Keratinocyte (primary cell): Measurements from ENCODE around the gene MCOLN3. TPM values are rescaled to one million over a fixed set of nuclear protein-coding genes. Genes with fewer than 3 reads are reported as not detected.

Experiments used
- DNase-seq: peaks from one replicate; pipeline ENCODE4 v3.0.0-alpha.2; 2011; ENCODE audit warnings: low read depth, missing footprints, low spot score
- FAIRE-seq: peaks from 2 replicates; lab custom pipeline; 2011; peaks lifted over from hg19 to GRCh38; lab: Jason Lieb, UNC
- H2AFZ ChIP-seq: 2 replicates; pipeline ENCODE4 v1.6.0; 2012; ENCODE audit warnings: low read length, control low read depth, inconsistent platforms; ENCODE audit not compliant: control insufficient read depth
- H3K27ac ChIP-seq: 2 replicates; pipeline ENCODE4 v1.5.1; 2011; ENCODE audit warnings: low read length; ENCODE audit not compliant: control insufficient read depth, insufficient read depth
- H3K27me3 ChIP-seq: 3 replicates; pipeline ENCODE4 v1.6.0; 2011; ENCODE audit warnings: low read length; ENCODE audit not compliant: control insufficient read depth, insufficient read depth; ENCODE audit errors: extremely low read depth
- H3K36me3 ChIP-seq, 2 experiments: 2 replicates in 1 of 2; 3 replicates in 1 of 2; pipeline ENCODE4 v1.5.1; 2011; ENCODE audit warnings: low read length in 2 of 2, mild to moderate bottlenecking in 1 of 2; ENCODE audit not compliant: control insufficient read depth in 2 of 2, insufficient read depth in 2 of 2; ENCODE audit errors: extremely low read depth in 1 of 2
- H3K4me1 ChIP-seq: 3 replicates; pipeline ENCODE4 v1.5.1; 2011; ENCODE audit warnings: low read length; ENCODE audit not compliant: control insufficient read depth, insufficient read depth; ENCODE audit errors: extremely low read depth
- H3K4me2 ChIP-seq: 3 replicates; pipeline ENCODE4 v1.6.0; 2011; ENCODE audit warnings: low read depth, low read length; ENCODE audit not compliant: control insufficient read depth, insufficient read depth; ENCODE audit errors: extremely low read depth
- H3K4me3 ChIP-seq, 3 experiments: fragments of 200-600 bp in 1 of 3; sonication (generic) in 1 of 3; 2 replicates in 2 of 3; 3 replicates in 1 of 3; pipeline ENCODE4 v1.5.1; 2011 to 2016; ENCODE audit warnings: low read length in 3 of 3, mild to moderate bottlenecking in 3 of 3, control low read depth in 2 of 3, inconsistent platforms in 1 of 3, low read depth in 1 of 3, mixed read lengths in 1 of 3, mixed run types in 1 of 3, moderate library complexity in 1 of 3; ENCODE audit not compliant: control insufficient read depth in 2 of 3, insufficient read depth in 2 of 3; ENCODE audit errors: extremely low read depth in 1 of 3
- H3K79me2 ChIP-seq: 2 replicates; pipeline ENCODE4 v1.6.0; 2012; ENCODE audit warnings: low read length; ENCODE audit not compliant: control insufficient read depth, insufficient read depth
- H3K9ac ChIP-seq: 3 replicates; pipeline ENCODE4 v1.6.0; 2011; ENCODE audit warnings: low read length; ENCODE audit not compliant: control insufficient read depth, insufficient read depth; ENCODE audit errors: extremely low read depth
- H3K9me1 ChIP-seq: 3 replicates; pipeline ENCODE4 v1.6.0; 2011; ENCODE audit warnings: low read length; ENCODE audit not compliant: control insufficient read depth, insufficient read depth; ENCODE audit errors: extremely low read depth
- H3K9me3 ChIP-seq: 2 replicates; pipeline ENCODE4 v1.5.1; 2012; ENCODE audit warnings: low read depth, low read length; ENCODE audit not compliant: control insufficient read depth
- H4K20me1 ChIP-seq: 3 replicates; pipeline ENCODE4 v1.6.0; 2011; ENCODE audit warnings: low read length; ENCODE audit not compliant: control insufficient read depth, insufficient read depth; ENCODE audit errors: extremely low read depth
- EZH2 ChIP-seq: IDR thresholded peaks from one replicate; pipeline ENCODE4 v1.6.1; 2012; ENCODE audit warnings: inconsistent platforms, mild to moderate bottlenecking, low read length, moderate library complexity
- dilution Hi-C: fragments of 300-500 bp; cut with MboI; formaldehyde crosslinking; loops from one replicate; pipeline ENCODE4 v1.7.0; 2020; ENCODE audit warnings: low sequenced_read_pairs; ENCODE audit not compliant: extremely low pct_ligation_motif_present
- polyA plus RNA-seq, 5 experiments: library from polyadenylated mRNA; depleted of rRNA in 3 of 5; stranded (reverse) in 3 of 5; stranded (forward) in 1 of 5; unstranded in 1 of 5; fragments of >200 nt; gene quantifications; 1 replicate in 1 of 5; 2 replicates in 3 of 5; 3 replicates in 1 of 5; pipeline versions ENCODE4 v1.2.1 to v1.2.3, GENCODE V29; 2011 to 2012; ENCODE audit warnings: missing spikeins in 2 of 5, low read depth in 1 of 5, low replicate concordance in 1 of 5
- TF ChIP-seq, protein P1 (sequence below), 3 experiments: IDR thresholded peaks in 1 of 3; conservative IDR thresholded peaks in 1 of 3; optimal IDR thresholded peaks in 1 of 3; 2 replicates in 2 of 3; 3 replicates in 1 of 3; pipeline versions ENCODE3 to v1.5.1; 2011; ENCODE audit warnings: low read length in 3 of 3, mild to moderate bottlenecking in 3 of 3, moderate library complexity in 2 of 3, control low read depth in 1 of 3, inconsistent platforms in 1 of 3; ENCODE audit not compliant: insufficient read depth in 2 of 3; ENCODE audit errors: extremely low read depth in 1 of 3

MCOLN3 gene
- polyA plus RNA-seq, 1 donor (not counting 4 experiments of a cell fraction or from before 2014, with no cell fraction given) = 15.4 TPM

- dilution Hi-C loops = no loop called here
- peak; percentile 35 for DNase-seq
- H3K4me2 ChIP-seq = no peak overlapping the region
Observed at GRCh38 chr1:85091671-85092280, 43.5 kb upstream of the MCOLN3 start.

DNA sequence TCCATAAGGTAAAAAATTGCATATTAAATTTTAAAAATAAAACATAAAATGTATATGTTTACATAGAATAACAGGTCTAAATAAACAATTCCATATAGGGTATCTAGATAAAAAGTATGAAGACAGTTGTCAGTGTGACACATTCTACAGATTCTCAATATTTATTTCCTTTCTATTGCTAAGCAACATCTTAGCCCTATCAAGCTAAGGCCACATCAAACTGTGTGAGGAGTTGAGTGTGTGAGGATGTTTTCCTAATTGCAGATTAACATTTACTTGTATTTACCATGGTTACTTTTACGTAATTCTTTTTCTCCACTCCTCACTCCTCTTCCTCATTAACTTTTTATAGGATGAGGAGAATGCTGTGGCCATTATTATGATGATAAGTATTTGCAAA, 41.9 kb upstream of the MCOLN3 start:
- H3K4me1 ChIP-seq = peaks cover 23% of the 10 kb centered on the region
- no peak overlapping the region for H3K4me3 ChIP-seq
- no peak overlapping the region for H3K9ac ChIP-seq

More at GRCh38 chr1:85091671-85092280, 43.5 kb upstream of the MCOLN3 start:
- H3K79me2 ChIP-seq = no peaks in the 10 kb centered on the region
- H3K27ac ChIP-seq = no peak overlapping the region
- no peak overlapping the region for H3K9ac ChIP-seq
- peaks cover 22% of the 10 kb centered on the region for H3K4me1 ChIP-seq
- TF ChIP-seq EZH2 = no peak
- TF ChIP-seq, protein P1, sequence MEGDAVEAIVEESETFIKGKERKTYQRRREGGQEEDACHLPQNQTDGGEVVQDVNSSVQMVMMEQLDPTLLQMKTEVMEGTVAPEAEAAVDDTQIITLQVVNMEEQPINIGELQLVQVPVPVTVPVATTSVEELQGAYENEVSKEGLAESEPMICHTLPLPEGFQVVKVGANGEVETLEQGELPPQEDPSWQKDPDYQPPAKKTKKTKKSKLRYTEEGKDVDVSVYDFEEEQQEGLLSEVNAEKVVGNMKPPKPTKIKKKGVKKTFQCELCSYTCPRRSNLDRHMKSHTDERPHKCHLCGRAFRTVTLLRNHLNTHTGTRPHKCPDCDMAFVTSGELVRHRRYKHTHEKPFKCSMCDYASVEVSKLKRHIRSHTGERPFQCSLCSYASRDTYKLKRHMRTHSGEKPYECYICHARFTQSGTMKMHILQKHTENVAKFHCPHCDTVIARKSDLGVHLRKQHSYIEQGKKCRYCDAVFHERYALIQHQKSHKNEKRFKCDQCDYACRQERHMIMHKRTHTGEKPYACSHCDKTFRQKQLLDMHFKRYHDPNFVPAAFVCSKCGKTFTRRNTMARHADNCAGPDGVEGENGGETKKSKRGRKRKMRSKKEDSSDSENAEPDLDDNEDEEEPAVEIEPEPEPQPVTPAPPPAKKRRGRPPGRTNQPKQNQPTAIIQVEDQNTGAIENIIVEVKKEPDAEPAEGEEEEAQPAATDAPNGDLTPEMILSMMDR (optimal IDR thresholded peaks at IDR 0.05 in 1 of 3, IDR thresholded peaks at IDR 0.05 in 1 of 3, conservative IDR thresholded peaks at IDR 0.05 in 1 of 3; ENCODE audit: extremely low read depth in 1 of 3, insufficient read depth in 2 of 3, low read length in 3 of 3) = no peak
- H3K9me3 ChIP-seq = no peaks in the 10 kb centered on the region
- no peaks in the 10 kb centered on the region for H3K9me1 ChIP-seq
- no peaks in the 10 kb centered on the region for H3K27me3 ChIP-seq
- no peak overlapping the region for H3K4me3 ChIP-seq
- no peak overlapping the region for H2AFZ ChIP-seq
- no peak for FAIRE-seq
- H3K36me3 ChIP-seq = no peaks in the 10 kb centered on the region
- no peaks in the 10 kb centered on the region for H4K20me1 ChIP-seq

More for the DNA sequence above, 41.9 kb upstream of the MCOLN3 start:
- dilution Hi-C loops = no loop called here
- Histone ChIP-seq H3K9me1 (no peaks in the 10 kb centered on the region), H3K79me2 (no peaks in the 10 kb centered on the region), H3K27ac (no peak overlapping the region), H3K9me3 (no peaks in the 10 kb centered on the region), H3K27me3 (no peaks in the 10 kb centered on the region), H3K4me2 (no peak overlapping the region), H4K20me1 (no peaks in the 10 kb centered on the region), H3K36me3 (no peaks in the 10 kb centered on the region), H2AFZ (no peak overlapping the region)
- DNase-seq (no peak), FAIRE-seq (no peak)
- TF ChIP-seq, protein P1 (optimal IDR thresholded peaks at IDR 0.05 in 1 of 3, IDR thresholded peaks at IDR 0.05 in 1 of 3, conservative IDR thresholded peaks at IDR 0.05 in 1 of 3; ENCODE audit: extremely low read depth in 1 of 3, insufficient read depth in 2 of 3, low read length in 3 of 3) = no peak
- no peak for TF ChIP-seq EZH2
